Measurements from ENCODE around the gene CCDC191. TPM values are rescaled to one million over a fixed set of nuclear protein-coding genes. Genes with fewer than 3 reads are reported as not detected.
A peak's percentile ranks its signal among the peaks of the same experiment; 100 is the strongest.

CCDC191 gene
- total RNA-seq (2014; rRNA removed; shearing (Covaris generic)): 0.11 and 0.47 TPM in 2 replicates
- polyA plus RNA-seq (2015; cell fraction: cytosol; rRNA removed): 1.2 and 1.3 TPM in 2 replicates
- 8.1 and 10.1 TPM in 2 replicates for polyA plus RNA-seq (2015; cell fraction: nucleus; rRNA removed)

DNA sequence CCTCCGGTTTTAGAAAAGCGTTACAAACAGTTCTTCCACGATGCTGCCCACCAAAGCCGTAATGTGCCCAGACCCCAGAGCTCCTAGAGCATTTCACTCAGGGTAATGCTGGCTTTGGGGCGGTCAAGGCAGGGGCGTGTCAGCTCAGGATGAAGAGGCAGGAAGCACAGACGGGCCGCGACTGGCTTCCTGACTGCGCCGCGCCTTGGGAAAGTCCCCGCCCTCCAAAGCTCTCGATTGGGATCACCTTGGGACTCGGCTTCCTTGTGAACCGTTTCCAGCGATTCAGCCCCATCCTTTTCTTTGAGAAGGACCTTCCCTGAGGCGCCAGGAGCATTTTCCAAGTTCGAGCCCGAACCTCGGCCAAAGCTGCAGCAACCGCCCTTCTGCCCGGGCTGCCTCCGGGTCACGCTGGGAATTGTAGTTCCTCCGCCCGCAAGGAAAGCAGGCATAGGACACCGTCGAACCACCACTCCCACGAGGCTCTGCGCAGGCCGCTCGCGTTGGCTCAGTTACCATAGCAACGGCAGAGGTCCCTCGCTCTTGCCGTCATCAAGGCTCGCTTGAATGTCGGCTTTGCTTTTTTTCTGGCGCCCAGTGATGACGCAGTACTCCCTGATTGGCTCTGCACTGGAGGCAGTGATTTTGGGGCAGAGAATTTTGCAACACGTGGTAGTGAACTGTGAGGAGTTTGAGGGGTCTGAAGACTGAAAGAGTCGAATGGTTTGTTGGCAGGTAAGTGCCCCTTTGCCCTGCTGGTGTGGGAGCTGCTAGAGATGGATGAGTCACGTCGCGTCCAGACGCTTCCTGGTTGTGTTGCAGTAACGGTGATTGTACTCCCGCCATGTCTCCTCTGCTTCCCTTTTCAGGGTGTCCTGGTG lies at the start of gene CCDC191, which contains the start of gene QTRT2:
Gene CCDC191 (minus strand): TSS at position 397 of the 881 bp plus-strand sequence. CDS start 60 bp downstream, at position 337.
Gene QTRT2 (plus strand): TSS at position 608 of the 881 bp plus-strand sequence. CDS start 8,521 bp downstream, outside the sequence.
- DNase-seq (ENCODE audit: low read depth): peak; percentile 100

DNA sequence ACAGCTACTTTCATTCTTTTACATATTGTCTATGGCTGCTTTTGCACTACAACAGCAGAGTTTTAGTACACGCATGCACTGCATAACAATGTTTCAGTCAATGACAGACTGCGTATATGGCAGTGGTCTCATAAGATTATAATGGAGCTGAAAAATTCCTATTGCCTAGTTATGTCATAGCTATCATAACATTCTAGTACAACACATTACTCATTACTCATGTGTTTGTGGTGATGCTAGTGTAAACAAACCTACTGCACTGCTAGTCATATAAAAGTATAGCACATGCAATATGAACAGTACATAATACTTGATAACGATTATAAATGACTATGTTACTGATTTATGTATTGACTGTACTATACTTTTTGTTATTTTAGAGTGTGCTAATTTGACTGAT lies 48.1 kb upstream of the CCDC191 start:
- no peak for DNase-seq (ENCODE audit: low read depth)

DNA sequence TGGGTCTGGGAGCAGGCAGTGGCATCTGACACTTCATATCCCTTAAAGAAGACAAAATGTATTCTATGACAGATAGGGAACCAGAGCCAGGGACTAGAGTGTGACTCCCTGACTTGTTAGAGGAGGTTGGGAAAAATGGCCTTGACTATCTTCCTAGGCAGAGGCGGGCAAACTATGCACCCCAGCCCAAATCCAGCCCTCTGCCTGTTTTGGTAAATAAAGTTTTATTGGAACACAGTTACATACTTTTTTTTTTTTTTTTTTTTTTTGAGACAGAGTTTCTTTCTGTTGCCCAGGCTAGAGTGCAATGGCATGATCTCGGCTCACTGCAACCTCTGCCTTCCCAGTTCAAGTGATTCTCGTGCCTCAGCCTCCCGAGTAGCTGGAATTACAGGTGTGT lies 47.5 kb upstream of the CCDC191 start:
- DNase-seq (ENCODE audit: low read depth): no peak

GRCh38 chr3:114103181-114103580 lies 46.9 kb upstream of the CCDC191 start:
- DNase-seq (ENCODE audit: low read depth): no peak

GRCh38 chr3:114101101-114101500 lies 44.8 kb upstream of the CCDC191 start:
- DNase-seq (ENCODE audit: low read depth): no peak

- DNase-seq (ENCODE audit: low read depth): no peak
Observed at GRCh38 chr3:114095796-114096195, 39.5 kb upstream of the CCDC191 start.

DNA sequence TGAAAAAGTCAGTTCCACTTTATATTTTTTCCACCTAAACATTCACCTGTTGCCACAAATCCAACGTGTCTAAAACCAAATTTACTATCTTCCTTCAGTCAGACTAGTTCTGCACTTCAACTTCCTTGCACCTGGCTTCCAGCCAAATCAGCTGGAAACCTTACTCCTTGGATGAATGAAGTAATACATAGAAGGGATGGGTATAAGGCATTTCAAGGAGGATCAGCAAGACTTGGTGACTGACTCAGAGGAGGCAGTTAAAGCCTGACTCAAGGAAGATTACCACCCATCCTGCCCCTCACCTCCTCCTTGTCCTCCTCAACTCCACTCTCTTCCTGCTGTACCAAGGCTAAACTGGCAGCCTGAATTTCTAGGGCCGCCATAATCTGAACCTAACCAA lies 37.3 kb upstream of the CCDC191 start:
- DNase-seq (ENCODE audit: low read depth): peak; percentile 92

DNA sequence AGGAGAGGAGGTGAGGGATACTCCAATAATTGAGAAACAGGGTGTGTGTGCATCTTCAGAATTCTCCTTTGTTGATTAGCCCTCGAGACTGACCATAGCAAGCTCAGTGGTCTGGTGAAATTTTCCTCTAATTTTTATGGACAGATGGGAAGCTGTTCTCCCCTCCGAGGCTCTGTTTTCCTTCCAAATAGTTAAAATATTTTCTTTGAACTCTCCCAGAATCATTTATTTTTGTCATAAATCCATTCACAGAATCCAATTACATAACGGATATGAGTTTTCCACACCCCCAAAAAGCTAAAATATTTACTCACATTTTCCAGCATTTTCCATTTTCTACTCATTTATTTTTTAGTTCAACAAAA lies 36.7 kb upstream of the CCDC191 start:
- DNase-seq (ENCODE audit: low read depth): no peak

DNA sequence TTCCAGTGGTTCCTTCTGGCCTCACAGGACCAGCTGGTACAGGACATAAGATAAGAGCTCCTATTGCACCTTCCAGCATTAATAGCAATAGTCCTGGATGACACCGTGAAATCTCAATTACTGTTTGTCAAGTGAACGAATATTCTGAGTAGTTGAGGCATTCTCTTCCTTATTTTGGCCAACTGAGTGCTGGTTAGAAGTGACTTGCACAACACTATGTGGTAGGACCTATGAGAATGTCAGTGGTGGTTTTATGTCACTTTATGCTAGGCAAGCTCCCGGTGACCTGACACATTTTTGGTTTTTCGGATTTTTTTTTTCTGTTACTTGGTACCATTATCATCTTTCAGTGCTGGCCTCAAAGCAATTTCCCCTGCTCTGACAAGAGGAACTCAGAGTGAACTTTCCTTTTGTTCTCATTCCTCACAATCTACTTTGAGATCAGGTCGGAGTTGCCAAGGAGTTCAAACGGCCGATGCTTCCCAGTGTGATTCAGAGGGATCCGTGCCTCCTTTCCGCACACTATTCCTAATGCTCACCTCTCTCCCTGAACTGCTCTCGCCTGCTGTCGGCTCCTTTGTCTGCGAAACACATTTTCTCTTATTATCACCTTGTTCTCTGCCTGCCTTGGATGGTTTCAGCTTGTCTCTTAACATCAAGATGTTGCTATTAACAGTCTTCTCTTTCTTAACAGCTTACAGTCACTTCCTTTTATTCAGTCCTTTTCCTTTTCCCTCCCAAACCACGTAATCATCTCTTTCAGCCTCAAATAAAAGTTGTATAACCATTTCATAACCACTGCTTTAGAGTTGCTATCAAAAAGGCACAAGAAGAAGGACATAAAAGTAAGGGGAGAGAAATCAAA lies 36.1 kb upstream of the CCDC191 start:
- DNase-seq (ENCODE audit: low read depth): no peak

DNA sequence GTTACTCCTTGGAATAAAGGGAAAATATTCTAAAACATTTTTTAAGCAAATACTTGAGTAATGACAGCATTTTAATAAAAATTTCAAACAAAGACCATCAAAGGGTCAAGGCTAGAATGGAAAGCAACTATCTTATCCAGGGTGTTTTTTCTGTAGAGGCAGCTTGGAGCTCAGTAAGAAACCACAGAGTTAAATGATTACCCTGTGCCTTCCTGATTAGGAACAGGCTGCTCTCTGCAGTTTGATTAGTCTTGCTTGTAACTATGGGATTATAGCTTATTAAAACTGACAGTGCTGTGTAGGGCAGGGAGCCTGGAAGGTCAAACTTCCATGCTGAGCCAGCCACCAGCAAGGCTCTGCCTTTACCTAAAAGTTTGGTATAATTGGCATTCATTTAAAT lies 33.3 kb upstream of the CCDC191 start:
- no peak for DNase-seq (ENCODE audit: low read depth)

DNA sequence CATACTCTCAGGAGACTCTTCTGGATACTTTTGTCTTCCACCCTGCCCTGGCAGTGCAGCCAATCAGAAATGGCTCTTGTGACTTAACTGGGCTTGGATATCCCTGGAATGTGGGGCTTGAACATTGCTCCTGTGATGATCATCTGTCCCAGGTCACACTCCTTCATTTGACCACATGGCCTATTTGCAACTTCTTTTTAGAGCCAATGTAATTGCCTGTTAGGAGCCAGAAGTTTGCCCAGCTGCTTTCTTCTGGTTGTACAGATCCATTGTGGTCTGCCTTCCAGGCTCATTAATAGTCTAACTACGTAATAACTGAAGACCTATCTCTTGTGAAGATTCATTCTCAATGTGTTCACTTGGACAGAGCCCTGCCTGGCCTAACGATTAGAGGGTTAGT lies 30.0 kb upstream of the CCDC191 start:
- no peak for DNase-seq (ENCODE audit: low read depth)

DNA sequence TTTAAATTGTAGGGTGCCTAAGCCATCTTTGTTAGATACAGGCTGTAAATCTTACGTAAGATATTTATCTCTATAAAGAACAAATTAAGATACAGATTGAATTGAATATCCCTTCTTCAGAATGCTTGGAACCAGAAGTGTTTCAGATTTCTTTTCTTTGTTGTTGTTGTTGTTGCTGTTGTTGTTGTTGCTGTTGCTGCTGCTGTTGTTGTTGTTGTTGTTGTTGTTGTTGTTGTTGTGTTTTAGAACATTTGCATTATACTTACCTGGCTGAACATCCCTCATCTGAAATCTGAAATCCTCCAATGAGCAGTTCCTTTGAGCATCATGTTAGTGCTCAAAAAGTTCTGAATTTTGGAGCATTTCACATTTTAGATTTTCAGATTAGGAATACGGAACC lies 26.8 kb upstream of the CCDC191 start:
- no peak for DNase-seq (ENCODE audit: low read depth)

GRCh38 chr3:114081037-114081436 lies 24.7 kb upstream of the CCDC191 start:
- DNase-seq (ENCODE audit: low read depth): no peak

- DNase-seq (ENCODE audit: low read depth): no peak
Observed at GRCh38 chr3:114080201-114080600, 23.9 kb upstream of the CCDC191 start.

- no peak for DNase-seq (ENCODE audit: low read depth)
Observed at GRCh38 chr3:114079761-114080160, 23.4 kb upstream of the CCDC191 start.

DNA sequence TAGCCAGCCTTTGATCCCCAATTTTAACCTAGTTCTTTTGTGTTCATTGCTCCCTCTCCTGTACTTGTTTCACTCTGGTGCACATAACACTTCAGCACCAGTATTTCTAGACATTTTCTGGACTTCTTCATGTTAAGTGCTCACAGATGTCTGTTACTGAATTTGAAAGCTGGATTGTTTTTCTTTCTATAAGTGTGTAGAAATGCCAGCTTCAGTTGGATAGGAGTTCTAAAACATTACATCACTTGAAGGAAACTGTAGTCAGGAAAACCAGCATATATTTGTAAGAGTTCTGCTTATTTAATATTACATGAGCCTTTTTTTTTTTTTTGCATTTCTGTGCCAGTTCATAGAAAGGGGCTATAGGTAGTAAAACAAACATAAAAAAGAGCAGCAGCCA lies 21.8 kb upstream of the CCDC191 start:
- DNase-seq (ENCODE audit: low read depth): no peak

- no peak for DNase-seq (ENCODE audit: low read depth)
Observed at GRCh38 chr3:114076711-114077110, 20.4 kb upstream of the CCDC191 start.

GRCh38 chr3:114071786-114072185 lies 15.5 kb upstream of the CCDC191 start:
- DNase-seq (ENCODE audit: low read depth): no peak

DNA sequence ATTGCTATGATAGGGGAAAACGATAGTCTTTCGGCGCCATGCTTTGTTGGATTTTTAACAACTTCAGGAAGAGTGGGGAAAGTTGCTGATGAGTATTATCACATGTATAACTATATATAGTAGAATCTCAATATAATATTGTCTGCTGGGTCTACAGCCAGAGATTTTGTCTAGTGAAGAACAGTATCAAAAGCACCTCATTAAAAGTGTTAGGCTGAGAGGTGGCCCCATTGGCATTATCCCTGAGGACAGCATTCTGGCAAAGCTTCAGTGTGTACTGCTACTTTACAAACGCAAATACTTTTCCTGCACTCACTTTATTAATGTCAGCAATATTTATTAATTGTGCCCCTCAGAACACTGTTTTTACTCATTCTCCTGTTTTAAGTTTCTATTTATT lies 12.0 kb upstream of the CCDC191 start:
- DNase-seq (ENCODE audit: low read depth): no peak

- no peak for DNase-seq (ENCODE audit: low read depth)
Observed at GRCh38 chr3:114067804-114068203, 11.5 kb upstream of the CCDC191 start.

- no peak for DNase-seq (ENCODE audit: low read depth)
Observed at GRCh38 chr3:114060906-114061655, 4.8 kb upstream of the CCDC191 start.

All from HT1080 (cell line).